Neural cell (in vitro differentiated cells): Measurements from ENCODE around the gene DHX8. TPM values are rescaled to one million over a fixed set of nuclear protein-coding genes. Genes with fewer than 3 reads are reported as not detected.

Experiments
- H2AFZ ChIP-seq: fragments of 200-600, 300-800 bp; sonication (generic), shearing (Covaris generic); 2 replicates; pipeline ENCODE4 v1.6.0; 2014; ENCODE audit warnings: low read depth, mild to moderate bottlenecking, antibody characterized with exemption, low read length, moderate library complexity
- H3F3A ChIP-seq: fragments of 200-600 bp; shearing (Covaris generic); 2 replicates; pipeline ENCODE4 v1.6.1; 2016; ENCODE audit warnings: mild to moderate bottlenecking, moderate library complexity, mixed read lengths, antibody characterized with exemption, low read length; ENCODE audit not compliant: insufficient read depth, poor library complexity, severe bottlenecking
- H3K27ac ChIP-seq: fragments of 200-600, 300-800 bp; sonication (generic), shearing (Covaris generic); 2 replicates; pipeline ENCODE4 v1.5.1; 2014; ENCODE audit warnings: mild to moderate bottlenecking, low read length, moderate library complexity
- H3K27me3 ChIP-seq: fragments of 300-800, 200-600 bp; sonication (generic), shearing (Covaris generic); 2 replicates; pipeline ENCODE4 v1.6.0; 2014; ENCODE audit warnings: mild to moderate bottlenecking, low read depth, low read length, moderate library complexity; ENCODE audit not compliant: insufficient read depth
- H3K36me3 ChIP-seq: fragments of 300-800, 200-600 bp; sonication (generic), shearing (Covaris generic); 2 replicates; pipeline ENCODE4 v1.5.1; 2014; ENCODE audit warnings: mild to moderate bottlenecking, antibody characterized with exemption, low read length, moderate library complexity; ENCODE audit not compliant: insufficient read depth
- H3K4me2 ChIP-seq: fragments of 300-800, 200-600 bp; sonication (generic), shearing (Covaris generic); 2 replicates; pipeline ENCODE4 v1.6.0; 2014; ENCODE audit warnings: mild to moderate bottlenecking, low read length
- H3K4me3 ChIP-seq: fragments of 300-800, 200-600 bp; sonication (generic), shearing (Covaris generic); 2 replicates; pipeline ENCODE4 v1.5.1; 2014; ENCODE audit warnings: mild to moderate bottlenecking, low read length, moderate library complexity
- H3K79me2 ChIP-seq: fragments of 200-600 bp; shearing (Covaris generic); replicated peaks from 2 replicates; pipeline ENCODE4 v1.6.0; 2014; ENCODE audit warnings: mild to moderate bottlenecking, low read length, moderate library complexity; ENCODE audit not compliant: insufficient read depth
- H3K9ac ChIP-seq: fragments of 300-800, 200-600 bp; sonication (generic), shearing (Covaris generic); 2 replicates; pipeline ENCODE4 v1.6.1; 2016; ENCODE audit warnings: mild to moderate bottlenecking, low read length, mixed read lengths
- H3K9me2 ChIP-seq: fragments of 200-600 bp; shearing (Covaris generic); 2 replicates; pipeline ENCODE4 v1.6.1; 2016; ENCODE audit warnings: mild to moderate bottlenecking, low read length, mixed read lengths; ENCODE audit not compliant: insufficient read depth
- H3K9me3 ChIP-seq: fragments of 200-600, 300-800 bp; sonication (generic), shearing (Covaris generic); 2 replicates; pipeline ENCODE4 v1.6.1; 2016; ENCODE audit warnings: mild to moderate bottlenecking, mixed run types, low read length, moderate library complexity, mixed read lengths
- H4K20me1 ChIP-seq: fragments of 200-600 bp; shearing (Covaris generic); 2 replicates; pipeline ENCODE4 v1.6.1; 2016; ENCODE audit warnings: mild to moderate bottlenecking, mixed run types; ENCODE audit not compliant: insufficient read depth
- EP300 ChIP-seq: fragments of 450-650 bp; conservative IDR thresholded peaks from 2 replicates; pipeline ENCODE4 v1.6.1; 2014; ENCODE audit warnings: antibody characterized with exemption, mild to moderate bottlenecking, moderate library complexity; ENCODE audit not compliant: poor library complexity, severe bottlenecking
- EZH2 ChIP-seq: fragments of 200-600, 300-800 bp; shearing (Covaris generic), sonication (generic); IDR thresholded peaks from 2 replicates; pipeline ENCODE4 v1.6.1; 2014; ENCODE audit warnings: antibody characterized with exemption, low read length, borderline replicate concordance, mild to moderate bottlenecking; ENCODE audit not compliant: insufficient read depth, poor library complexity, severe bottlenecking
- MXI1 ChIP-seq: fragments of 450-650 bp; conservative IDR thresholded peaks from 2 replicates; pipeline ENCODE4 v1.6.1; 2014; ENCODE audit warnings: antibody characterized with exemption, mild to moderate bottlenecking; ENCODE audit not compliant: poor library complexity, severe bottlenecking
- POLR2AphosphoS5 ChIP-seq: IDR thresholded peaks from 2 replicates; pipeline ENCODE4 v1.6.1; 2012
- RAD21 ChIP-seq: fragments of 450-650 bp; conservative IDR thresholded peaks from 2 replicates; pipeline ENCODE4 v1.6.1; 2014; ENCODE audit warnings: antibody characterized with exemption, mild to moderate bottlenecking, moderate library complexity
- SMC3 ChIP-seq: fragments of 450-650 bp; conservative IDR thresholded peaks from 2 replicates; pipeline ENCODE4 v1.6.1; 2014; ENCODE audit warnings: antibody characterized with exemption, mild to moderate bottlenecking, moderate library complexity; ENCODE audit not compliant: poor library complexity
- TAF1 ChIP-seq: IDR thresholded peaks from 2 replicates; pipeline ENCODE4 v1.6.1; 2012; ENCODE audit warnings: low read depth
- polyA plus RNA-seq: library from polyadenylated mRNA; depleted of rRNA; stranded (reverse); fragments of >200 nt; gene quantifications from 2 replicates; pipeline ENCODE4 v1.2.3, GENCODE V29; 2014
- TF ChIP-seq, protein P1 (sequence below): fragments of 450-650 bp; IDR thresholded peaks from 2 replicates; pipeline ENCODE4 v1.5.1; 2014; ENCODE audit warnings: antibody characterized with exemption, mild to moderate bottlenecking, moderate library complexity; ENCODE audit not compliant: poor library complexity, severe bottlenecking
- TF ChIP-seq, protein P2 (sequence below): IDR thresholded peaks from 2 replicates; pipeline ENCODE4 v1.6.1; 2012; ENCODE audit warnings: borderline replicate concordance

Gene DHX8
- polyA plus RNA-seq, 1 donor from 2014 or later = 19.4 TPM

DNA sequence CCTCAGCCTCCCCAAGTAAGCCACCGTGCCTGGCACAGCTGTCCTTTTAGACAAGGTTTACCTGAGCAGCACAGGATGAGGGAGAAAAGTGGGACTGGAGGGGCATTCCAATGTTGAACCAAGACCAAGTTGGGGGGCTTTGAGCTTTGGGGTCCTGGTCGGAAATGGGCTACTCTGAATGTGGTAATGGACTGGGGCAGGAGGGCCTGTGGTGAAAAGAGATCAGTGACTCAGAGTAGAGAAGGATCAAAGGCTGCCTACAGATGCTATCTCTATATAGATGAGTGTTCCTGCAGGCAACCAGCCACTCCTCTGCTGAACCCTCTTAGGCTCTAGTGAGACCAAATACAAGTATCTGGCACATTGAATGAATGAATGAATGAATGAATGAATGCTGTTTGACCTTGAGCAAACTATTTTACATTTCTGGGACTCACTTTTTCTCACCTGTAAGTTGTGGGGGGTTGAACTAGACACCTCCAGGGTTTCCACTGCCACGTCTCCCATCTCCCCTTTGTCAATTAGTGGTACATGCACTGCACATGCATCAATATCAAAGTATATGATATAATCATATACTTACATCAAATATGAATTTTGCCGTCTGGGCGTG is 88.7 kb downstream of the DHX8 start:
- Histone ChIP-seq H4K20me1 (no peaks in the 10 kb centered on the region), H3K27ac (no peak overlapping the region), H3K4me2 (no peak overlapping the region), H3F3A (no peaks in the 10 kb centered on the region), H2AFZ (no peak overlapping the region), H3K36me3 (no peaks in the 10 kb centered on the region), H3K79me2 (no peaks in the 10 kb centered on the region), H3K27me3 (no peaks in the 10 kb centered on the region), H3K9ac (no peak overlapping the region), H3K4me3 (no peak overlapping the region), H3K9me2 (no peaks in the 10 kb centered on the region), H3K9me3 (no peaks in the 10 kb centered on the region)
- TF ChIP-seq EZH2 = no peak
- TF ChIP-seq EP300 = no peak
- TF ChIP-seq POLR2AphosphoS5 = no peak
- no peak for TF ChIP-seq TAF1
- TF ChIP-seq, protein P1, sequence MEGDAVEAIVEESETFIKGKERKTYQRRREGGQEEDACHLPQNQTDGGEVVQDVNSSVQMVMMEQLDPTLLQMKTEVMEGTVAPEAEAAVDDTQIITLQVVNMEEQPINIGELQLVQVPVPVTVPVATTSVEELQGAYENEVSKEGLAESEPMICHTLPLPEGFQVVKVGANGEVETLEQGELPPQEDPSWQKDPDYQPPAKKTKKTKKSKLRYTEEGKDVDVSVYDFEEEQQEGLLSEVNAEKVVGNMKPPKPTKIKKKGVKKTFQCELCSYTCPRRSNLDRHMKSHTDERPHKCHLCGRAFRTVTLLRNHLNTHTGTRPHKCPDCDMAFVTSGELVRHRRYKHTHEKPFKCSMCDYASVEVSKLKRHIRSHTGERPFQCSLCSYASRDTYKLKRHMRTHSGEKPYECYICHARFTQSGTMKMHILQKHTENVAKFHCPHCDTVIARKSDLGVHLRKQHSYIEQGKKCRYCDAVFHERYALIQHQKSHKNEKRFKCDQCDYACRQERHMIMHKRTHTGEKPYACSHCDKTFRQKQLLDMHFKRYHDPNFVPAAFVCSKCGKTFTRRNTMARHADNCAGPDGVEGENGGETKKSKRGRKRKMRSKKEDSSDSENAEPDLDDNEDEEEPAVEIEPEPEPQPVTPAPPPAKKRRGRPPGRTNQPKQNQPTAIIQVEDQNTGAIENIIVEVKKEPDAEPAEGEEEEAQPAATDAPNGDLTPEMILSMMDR = no peak
- no peak for TF ChIP-seq RAD21
- no peak for TF ChIP-seq MXI1
- no peak for TF ChIP-seq SMC3
- TF ChIP-seq, protein P2, sequence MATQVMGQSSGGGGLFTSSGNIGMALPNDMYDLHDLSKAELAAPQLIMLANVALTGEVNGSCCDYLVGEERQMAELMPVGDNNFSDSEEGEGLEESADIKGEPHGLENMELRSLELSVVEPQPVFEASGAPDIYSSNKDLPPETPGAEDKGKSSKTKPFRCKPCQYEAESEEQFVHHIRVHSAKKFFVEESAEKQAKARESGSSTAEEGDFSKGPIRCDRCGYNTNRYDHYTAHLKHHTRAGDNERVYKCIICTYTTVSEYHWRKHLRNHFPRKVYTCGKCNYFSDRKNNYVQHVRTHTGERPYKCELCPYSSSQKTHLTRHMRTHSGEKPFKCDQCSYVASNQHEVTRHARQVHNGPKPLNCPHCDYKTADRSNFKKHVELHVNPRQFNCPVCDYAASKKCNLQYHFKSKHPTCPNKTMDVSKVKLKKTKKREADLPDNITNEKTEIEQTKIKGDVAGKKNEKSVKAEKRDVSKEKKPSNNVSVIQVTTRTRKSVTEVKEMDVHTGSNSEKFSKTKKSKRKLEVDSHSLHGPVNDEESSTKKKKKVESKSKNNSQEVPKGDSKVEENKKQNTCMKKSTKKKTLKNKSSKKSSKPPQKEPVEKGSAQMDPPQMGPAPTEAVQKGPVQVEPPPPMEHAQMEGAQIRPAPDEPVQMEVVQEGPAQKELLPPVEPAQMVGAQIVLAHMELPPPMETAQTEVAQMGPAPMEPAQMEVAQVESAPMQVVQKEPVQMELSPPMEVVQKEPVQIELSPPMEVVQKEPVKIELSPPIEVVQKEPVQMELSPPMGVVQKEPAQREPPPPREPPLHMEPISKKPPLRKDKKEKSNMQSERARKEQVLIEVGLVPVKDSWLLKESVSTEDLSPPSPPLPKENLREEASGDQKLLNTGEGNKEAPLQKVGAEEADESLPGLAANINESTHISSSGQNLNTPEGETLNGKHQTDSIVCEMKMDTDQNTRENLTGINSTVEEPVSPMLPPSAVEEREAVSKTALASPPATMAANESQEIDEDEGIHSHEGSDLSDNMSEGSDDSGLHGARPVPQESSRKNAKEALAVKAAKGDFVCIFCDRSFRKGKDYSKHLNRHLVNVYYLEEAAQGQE = no peak

DNA sequence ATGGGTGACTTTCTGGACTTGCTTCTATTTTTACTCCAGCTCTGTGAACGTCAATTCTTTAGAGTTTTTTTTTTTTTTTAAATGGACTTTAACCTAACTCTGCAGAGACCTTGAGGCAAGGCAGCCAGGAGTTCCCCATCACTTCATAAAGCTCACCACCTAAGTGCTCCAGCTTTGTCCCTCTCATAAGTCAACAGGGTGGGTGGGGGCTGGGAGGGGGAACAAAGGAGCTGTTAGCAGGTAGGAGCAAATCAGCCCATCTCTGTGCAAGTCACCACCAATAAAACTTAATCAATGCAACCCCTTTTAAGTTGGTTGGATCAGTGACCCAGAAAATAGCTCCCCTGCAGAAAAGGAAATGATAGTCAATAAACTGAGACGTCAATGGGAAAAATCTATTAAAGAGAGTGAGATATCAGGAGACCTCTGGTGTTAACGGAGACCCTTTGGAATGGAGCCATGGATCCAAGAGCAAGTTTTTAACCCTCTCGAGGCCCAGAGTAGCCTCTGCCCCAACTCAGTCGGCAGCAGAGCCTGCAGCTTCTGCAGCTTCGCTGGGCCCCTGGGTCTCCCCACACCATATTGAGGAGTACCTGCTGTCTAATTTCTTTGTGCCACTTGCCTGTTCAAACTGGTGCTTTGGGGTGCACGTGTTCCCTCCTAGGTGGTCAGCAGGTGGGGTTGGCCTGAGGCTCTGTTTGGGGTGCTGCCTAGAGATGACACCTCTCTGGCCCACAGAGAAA is 90.0 kb downstream of the DHX8 start:
- no peak overlapping the region for H3K4me3 ChIP-seq
- no peak overlapping the region for H3K27ac ChIP-seq
- no peaks in the 10 kb centered on the region for H3K9me3 ChIP-seq
- no peak for TF ChIP-seq TAF1
- TF ChIP-seq SMC3 = no peak
- TF ChIP-seq EZH2 = no peak
- no peak for TF ChIP-seq RAD21
- TF ChIP-seq, protein P2 = no peak
- TF ChIP-seq EP300 = no peak
- no peak for TF ChIP-seq POLR2AphosphoS5
- no peak for TF ChIP-seq MXI1
- TF ChIP-seq, protein P1 = no peak
- H3K9me2 ChIP-seq = no peaks in the 10 kb centered on the region
- H3K79me2 ChIP-seq = no peaks in the 10 kb centered on the region
- no peaks in the 10 kb centered on the region for H3K27me3 ChIP-seq
- no peak overlapping the region for H2AFZ ChIP-seq
- H4K20me1 ChIP-seq = no peaks in the 10 kb centered on the region
- no peak overlapping the region for H3K4me2 ChIP-seq
- H3K36me3 ChIP-seq = no peaks in the 10 kb centered on the region
- no peak overlapping the region for H3K9ac ChIP-seq
- H3F3A ChIP-seq = no peaks in the 10 kb centered on the region
